ENCODE results near the gene TUBG1. TPM values are rescaled to one million over a fixed set of nuclear protein-coding genes. Genes with fewer than 3 reads are reported as not detected.

TUBG1 gene
- total and polyA plus RNA-seq, 9 of the 15 experiments (the other 6 are each of a cell fraction or from before 2014, with no cell fraction given), result 33.1 to 147 (median 66.0) TPM

GRCh38 chr17:42629411-42630009, 20.0 kb downstream of the TUBG1 start (continued):
- TF ChIP-seq, protein P1, sequence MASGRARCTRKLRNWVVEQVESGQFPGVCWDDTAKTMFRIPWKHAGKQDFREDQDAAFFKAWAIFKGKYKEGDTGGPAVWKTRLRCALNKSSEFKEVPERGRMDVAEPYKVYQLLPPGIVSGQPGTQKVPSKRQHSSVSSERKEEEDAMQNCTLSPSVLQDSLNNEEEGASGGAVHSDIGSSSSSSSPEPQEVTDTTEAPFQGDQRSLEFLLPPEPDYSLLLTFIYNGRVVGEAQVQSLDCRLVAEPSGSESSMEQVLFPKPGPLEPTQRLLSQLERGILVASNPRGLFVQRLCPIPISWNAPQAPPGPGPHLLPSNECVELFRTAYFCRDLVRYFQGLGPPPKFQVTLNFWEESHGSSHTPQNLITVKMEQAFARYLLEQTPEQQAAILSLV (tag; IDR thresholded peaks at IDR 0.05), result no peak
- TF ChIP-seq ZZZ3 (IDR thresholded peaks at IDR 0.05) (no peak), TAF1 (IDR thresholded peaks at IDR 0.05; ENCODE audit: control insufficient read depth, extremely low read depth, insufficient read depth, low read length, severe bottlenecking) (no peak), POLR3G (IDR thresholded peaks at IDR 0.05; ENCODE audit: extremely low read depth, insufficient read length, insufficient replicate concordance) (no peak), EWSR1 (IDR thresholded peaks at IDR 0.05; ENCODE audit: borderline replicate concordance, low read depth, partially characterized antibody) (no peak), MAFK (IDR thresholded peaks at IDR 0.05; ENCODE audit: low read length) (no peak), CREB1 (IDR thresholded peaks at IDR 0.05) (no peak), CREB1 (CRISPR knock-in tag; IDR thresholded peaks at IDR 0.05) (no peak), MCM3 (IDR thresholded peaks at IDR 0.05) (no peak), DDX20 (tag; IDR thresholded peaks at IDR 0.05; ENCODE audit: low read depth) (no peak), PRDM10 (IDR thresholded peaks at IDR 0.05; ENCODE audit: partially characterized antibody) (no peak), PHTF2 (CRISPR knock-in tag; IDR thresholded peaks at IDR 0.05) (no peak), SRSF1 (IDR thresholded peaks at IDR 0.05; ENCODE audit: low read depth, low read length) (no peak), TEAD2 (tag; IDR thresholded peaks at IDR 0.05) (no peak), RERE (CRISPR knock-in tag; IDR thresholded peaks at IDR 0.05; ENCODE audit: borderline replicate concordance) (no peak)
- TF ChIP-seq, protein P2, sequence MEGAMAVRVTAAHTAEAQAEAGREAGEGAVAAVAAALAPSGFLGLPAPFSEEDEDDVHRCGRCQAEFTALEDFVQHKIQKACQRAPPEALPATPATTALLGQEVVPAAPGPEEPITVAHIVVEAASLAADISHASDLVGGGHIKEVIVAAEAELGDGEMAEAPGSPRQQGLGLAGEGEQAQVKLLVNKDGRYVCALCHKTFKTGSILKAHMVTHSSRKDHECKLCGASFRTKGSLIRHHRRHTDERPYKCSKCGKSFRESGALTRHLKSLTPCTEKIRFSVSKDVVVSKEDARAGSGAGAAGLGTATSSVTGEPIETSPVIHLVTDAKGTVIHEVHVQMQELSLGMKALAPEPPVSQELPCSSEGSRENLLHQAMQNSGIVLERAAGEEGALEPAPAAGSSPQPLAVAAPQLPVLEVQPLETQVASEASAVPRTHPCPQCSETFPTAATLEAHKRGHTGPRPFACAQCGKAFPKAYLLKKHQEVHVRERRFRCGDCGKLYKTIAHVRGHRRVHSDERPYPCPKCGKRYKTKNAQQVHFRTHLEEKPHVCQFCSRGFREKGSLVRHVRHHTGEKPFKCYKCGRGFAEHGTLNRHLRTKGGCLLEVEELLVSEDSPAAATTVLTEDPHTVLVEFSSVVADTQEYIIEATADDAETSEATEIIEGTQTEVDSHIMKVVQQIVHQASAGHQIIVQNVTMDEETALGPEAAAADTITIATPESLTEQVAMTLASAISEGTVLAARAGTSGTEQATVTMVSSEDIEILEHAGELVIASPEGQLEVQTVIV (CRISPR knock-in tag; IDR thresholded peaks at IDR 0.05; ENCODE audit: borderline replicate concordance), result no peak
